Common myeloid progenitor, CD34-positive (primary cell): ENCODE results near the gene GPR39.

Experiments
- CTCF ChIA-PET: fragments of 350-600 bp; sonication (Branson Sonifier 250); formaldehyde crosslinking; loops from one replicate; lab custom pipeline; 2021; ENCODE audit warnings: antibody characterized with exemption; lab: Charles Lee
- POLR2A ChIA-PET: fragments of 350-600 bp; sonication (Branson Sonifier 250); formaldehyde crosslinking; loops from one replicate; lab custom pipeline; 2021; ENCODE audit warnings: antibody characterized with exemption; lab: Charles Lee
- DNase-seq, 3 donors: peaks; one replicate each; pipeline versions ENCODE4 v3.0.0 to v3.0.0-alpha.2; 2013
- H3K27ac ChIP-seq, 2 experiments: 1 replicate in 1 of 2; 2 replicates in 1 of 2; pipeline ENCODE4 v1.7.0; 2013; ENCODE audit warnings: inconsistent platforms in 2 of 2, low read length in 2 of 2, mild to moderate bottlenecking in 2 of 2, low read depth in 1 of 2, moderate library complexity in 1 of 2; ENCODE audit not compliant: severe bottlenecking in 2 of 2, insufficient read depth in 1 of 2, poor library complexity in 1 of 2
- H3K27me3 ChIP-seq, 5 experiments: replicated peaks in 2 of 5; 1 replicate in 3 of 5; 2 replicates in 2 of 5; pipeline versions ENCODE4 v1.6.1 to v1.7.0; 2013; ENCODE audit warnings: low read length in 4 of 5, mild to moderate bottlenecking in 2 of 5, moderate library complexity in 2 of 5, inconsistent platforms in 1 of 5; ENCODE audit not compliant: insufficient read depth in 5 of 5, control insufficient read depth in 4 of 5
- H3K36me3 ChIP-seq, 4 experiments: 1 replicate in 2 of 4; 2 replicates in 2 of 4; pipeline versions ENCODE4 v1.6.1 to v1.7.0; 2013; ENCODE audit warnings: low read length in 3 of 4, control low read depth in 1 of 4, mild to moderate bottlenecking in 1 of 4; ENCODE audit not compliant: control insufficient read depth in 4 of 4, insufficient read depth in 4 of 4
- H3K4me1 ChIP-seq, 4 experiments: 1 replicate in 3 of 4; 2 replicates in 1 of 4; pipeline versions ENCODE4 v1.6.1 to v1.7.1; 2013; ENCODE audit warnings: low read length in 3 of 4, mild to moderate bottlenecking in 3 of 4, control low read depth in 1 of 4, inconsistent platforms in 1 of 4, moderate library complexity in 1 of 4; ENCODE audit not compliant: control insufficient read depth in 4 of 4, insufficient read depth in 4 of 4; ENCODE audit errors: control extremely low read depth in 1 of 4
- H3K4me3 ChIP-seq, 7 experiments: 1 replicate in 4 of 7; 2 replicates in 3 of 7; pipeline versions ENCODE4 v1.5.1 to v1.7.0; 2013; ENCODE audit warnings: mild to moderate bottlenecking in 7 of 7, low read length in 6 of 7, moderate library complexity in 6 of 7, inconsistent platforms in 2 of 7, low read depth in 2 of 7, control low read depth in 1 of 7; ENCODE audit not compliant: insufficient read depth in 4 of 7, control insufficient read depth in 1 of 7; ENCODE audit errors: extremely low read depth in 1 of 7
- H3K9me3 ChIP-seq, 5 experiments: 1 replicate in 4 of 5; 2 replicates in 1 of 5; pipeline versions ENCODE4 v1.6.1 to v1.7.1; 2013; ENCODE audit warnings: low read length in 4 of 5, mild to moderate bottlenecking in 2 of 5, inconsistent platforms in 1 of 5, low read depth in 1 of 5, moderate library complexity in 1 of 5; ENCODE audit not compliant: control insufficient read depth in 4 of 5, insufficient read depth in 2 of 5; ENCODE audit errors: control extremely low read depth in 1 of 5
- WGBS: methylation state at CpG from one replicate; pipeline ENCODE4 v1.1.5; 2013; ENCODE audit not compliant: insufficient coverage; 5-methylcytosine and 5-hydroxymethylcytosine counted together

Gene GPR39

DNA sequence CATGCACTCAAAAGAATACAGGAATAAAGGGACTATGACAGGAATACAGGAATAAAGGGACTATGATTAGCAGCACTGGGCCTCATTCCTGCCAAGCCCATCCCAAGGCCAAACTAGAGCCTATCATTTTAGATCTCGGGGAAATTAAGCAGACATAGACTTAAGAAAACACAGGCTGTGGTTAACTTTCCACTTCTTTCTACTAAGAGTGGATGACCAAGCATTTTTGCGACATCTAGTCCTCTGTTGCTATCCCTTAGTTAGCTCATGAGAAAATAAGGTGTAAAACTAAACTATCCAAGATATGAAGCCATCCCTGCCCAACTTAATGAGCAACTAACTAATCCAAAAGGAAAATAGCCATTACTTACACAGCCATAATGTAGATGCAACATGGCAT lies 247.5 kb downstream of the GPR39 start:
- Histone ChIP-seq H3K36me3 (no peaks in the 10 kb centered on the region), H3K4me3 (no peak overlapping the region), H3K27me3 (peaks cover 6 to 35% (median 9%) of the 10 kb centered on the region in 5 experiments), H3K9me3 (no peaks in the 10 kb centered on the region), H3K4me1 (peaks cover 0 to 5% (median 2%) of the 10 kb centered on the region in 4 experiments), H3K27ac (no peak overlapping the region)
- DNase-seq, result peak; percentile 25 to 67 (median 65)
- ChIA-PET POLR2A (no interaction called here), CTCF (no interaction called here)
- WGBS, result 17% methylated on average over 1 of the region's 2 CpGs

DNA sequence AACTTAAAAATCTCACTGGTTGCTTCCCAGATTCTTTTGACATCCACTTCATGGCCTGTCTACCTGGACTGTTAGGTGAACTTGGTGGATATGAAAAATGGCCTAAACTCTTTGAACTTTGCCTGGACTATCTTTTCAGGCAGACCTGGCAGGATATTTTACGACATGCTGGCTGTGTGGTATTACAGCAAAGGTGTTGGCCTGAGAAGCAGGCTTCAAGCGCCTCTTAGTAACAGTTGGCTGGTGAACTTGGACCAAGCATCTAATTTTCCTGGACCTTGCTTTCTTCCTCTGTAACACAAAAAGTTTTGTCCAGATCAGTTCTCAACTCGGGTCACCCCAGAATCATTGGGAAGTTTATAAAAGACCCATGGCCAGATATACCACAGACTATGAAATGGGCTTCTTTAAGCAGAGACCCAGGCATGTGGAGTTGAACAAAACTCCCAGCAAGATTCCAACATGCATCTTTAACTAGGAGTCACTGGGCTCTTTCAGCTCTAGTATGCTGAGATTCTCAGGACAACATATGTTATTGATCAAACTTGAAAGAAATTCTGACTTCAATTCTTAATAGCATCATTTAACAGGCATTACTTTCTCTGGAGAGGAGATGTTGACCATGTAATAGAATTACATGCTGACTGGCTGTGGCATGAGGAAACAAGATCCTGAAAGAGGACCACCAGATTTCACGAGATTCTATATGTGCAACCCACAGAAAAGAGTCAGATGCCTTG lies 249.0 kb downstream of the GPR39 start:
- Histone ChIP-seq H3K27me3 (peaks cover 6 to 49% (median 13%) of the 10 kb centered on the region in 5 experiments), H3K36me3 (no peaks in the 10 kb centered on the region), H3K9me3 (no peaks in the 10 kb centered on the region), H3K4me1 (peaks cover 0 to 20% (median 7%) of the 10 kb centered on the region in 4 experiments), H3K27ac (no peak overlapping the region), H3K4me3 (no peak overlapping the region)
- no peak for DNase-seq
- WGBS, result 96% methylated on average over 4 of the region's 4 CpGs
- POLR2A ChIA-PET, result no interaction called here
- CTCF ChIA-PET, result interaction anchor here (0.8 kb wide), 1 partner anchor 12 kb away, joined by 3 read pairs; no protein-coding TSS in a partner anchor

DNA sequence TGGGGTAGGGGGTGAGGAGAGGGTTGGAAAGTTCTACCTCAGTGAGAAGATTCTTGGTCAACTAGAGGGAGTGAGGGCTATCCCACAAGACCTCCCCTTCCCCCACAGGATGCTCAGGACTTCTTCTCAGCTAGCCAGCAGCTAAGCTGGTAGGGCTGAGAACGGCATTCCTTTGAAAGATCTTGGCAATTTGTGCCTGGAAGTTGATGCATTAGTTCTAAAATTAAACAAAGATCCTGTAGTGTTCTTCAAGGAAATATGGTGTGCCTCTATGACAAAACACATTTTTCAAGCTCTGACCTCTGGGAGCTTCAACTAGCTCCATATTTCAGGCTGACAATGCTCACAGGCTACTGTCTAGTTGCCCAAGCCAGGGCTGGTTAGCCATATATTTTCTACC lies 251.1 kb downstream of the GPR39 start:
- CTCF ChIA-PET, result no interaction called here
- H3K4me1 ChIP-seq, result peaks cover 0 to 26% (median 9%) of the 10 kb centered on the region in 4 experiments
- POLR2A ChIA-PET, result no interaction called here
- no peak overlapping the region for H3K27ac ChIP-seq
- DNase-seq, result no peak
- H3K9me3 ChIP-seq, result no peaks in the 10 kb centered on the region
- no peaks in the 10 kb centered on the region for H3K36me3 ChIP-seq
- WGBS, result no CpG with 5 or more reads among the region's 1 CpG
- H3K4me3 ChIP-seq, result no peak overlapping the region
- H3K27me3 ChIP-seq, result peaks cover 6 to 70% (median 21%) of the 10 kb centered on the region in 5 experiments

DNA sequence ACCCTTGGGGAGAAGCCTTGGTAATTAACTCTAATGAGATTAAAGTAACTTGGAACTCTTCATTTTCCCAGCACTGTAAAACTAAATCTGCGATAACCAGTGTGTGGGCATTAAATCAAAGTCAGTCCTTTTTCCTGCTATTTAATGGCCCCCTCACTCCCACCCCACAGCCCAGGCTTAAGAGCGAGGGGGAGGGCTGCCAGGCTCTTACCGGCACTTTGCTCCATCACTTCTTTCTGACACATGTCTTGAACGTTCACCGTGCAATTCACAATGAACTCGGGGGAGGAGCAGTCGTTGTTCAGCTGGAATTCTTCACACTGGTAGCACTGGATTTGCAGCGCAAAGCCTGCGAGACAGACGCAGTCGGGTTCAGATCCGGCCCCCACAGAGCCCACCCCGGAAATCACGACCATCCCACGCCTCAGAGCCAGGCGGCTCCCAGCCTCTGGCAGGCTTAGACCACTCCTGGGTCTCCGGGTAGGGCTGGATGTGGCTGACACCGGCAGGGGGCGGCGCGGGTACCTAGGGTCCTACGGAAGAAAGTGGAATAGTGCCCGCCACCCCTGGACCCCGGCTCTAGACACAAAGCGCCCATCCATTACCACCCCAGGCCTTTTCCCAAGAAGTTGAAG lies 251.7 kb downstream of the GPR39 start:
- no peak for DNase-seq
- Histone ChIP-seq H3K27me3 (peaks cover 6 to 75% (median 21%) of the 10 kb centered on the region in 5 experiments), H3K27ac (no peak overlapping the region), H3K9me3 (no peaks in the 10 kb centered on the region), H3K4me1 (peaks cover 0 to 26% (median 9%) of the 10 kb centered on the region in 4 experiments), H3K4me3 (no peak overlapping the region), H3K36me3 (no peaks in the 10 kb centered on the region)
- POLR2A ChIA-PET, result no interaction called here
- CTCF ChIA-PET, result no interaction called here
- WGBS, result 4% methylated on average over 7 of the region's 25 CpGs

DNA sequence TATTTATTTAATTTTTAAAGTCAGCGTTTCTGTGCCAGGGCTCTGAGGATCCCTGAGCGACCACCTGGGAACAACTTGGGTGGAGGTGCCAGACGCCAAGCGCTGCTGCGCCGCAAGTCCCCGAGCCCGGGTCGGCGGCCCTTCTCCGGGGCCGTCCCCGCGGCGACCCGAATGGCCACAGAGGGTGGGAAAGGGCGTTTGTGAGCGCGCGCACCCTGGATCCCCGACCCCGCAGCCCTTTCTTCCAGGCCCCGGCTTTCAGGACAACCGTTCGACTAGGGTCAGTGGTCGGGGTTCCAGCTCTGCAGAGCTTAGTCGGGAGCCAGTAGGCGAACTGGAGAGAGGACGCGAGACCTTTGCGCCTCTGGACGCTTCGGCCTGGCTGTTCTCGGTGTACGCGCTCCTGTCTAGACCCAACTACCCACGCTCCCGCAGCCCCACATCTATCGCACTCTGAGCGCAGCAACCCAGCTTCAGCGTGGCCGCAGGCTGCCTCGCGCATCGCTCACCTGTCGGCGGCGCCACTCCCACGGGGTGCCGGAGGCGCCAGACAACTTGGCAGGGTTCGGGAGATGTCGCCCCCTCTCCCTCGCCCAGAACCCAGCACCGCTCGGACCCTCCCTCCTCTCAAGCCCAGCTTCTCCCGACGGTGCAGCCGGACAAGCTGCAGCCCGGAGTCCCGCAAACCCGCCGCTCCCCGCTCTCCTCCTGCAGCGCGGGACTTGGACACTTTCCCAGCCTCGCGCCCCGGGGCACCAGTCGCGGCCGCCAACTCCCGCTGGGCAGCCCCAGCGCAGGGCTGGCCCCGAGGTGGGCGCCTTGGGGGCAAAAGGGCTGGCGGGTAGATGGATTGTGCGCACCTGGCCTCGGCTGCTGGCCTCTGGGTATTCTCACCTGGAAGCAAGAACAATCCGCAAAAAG lies 252.6 kb downstream of the GPR39 start:
- Histone ChIP-seq H3K27me3 (peaks cover 6 to 83% (median 23%) of the 10 kb centered on the region in 5 experiments), H3K4me1 (peaks cover 0 to 23% (median 9%) of the 10 kb centered on the region in 4 experiments), H3K4me3 (peak overlapping the region in 3 of 7 experiments; percentile 54 to 66 (median 58)), H3K36me3 (no peaks in the 10 kb centered on the region), H3K9me3 (no peaks in the 10 kb centered on the region), H3K27ac (no peak overlapping the region)
- WGBS, result 2% methylated on average over 80 of the region's 80 CpGs
- ChIA-PET CTCF (no interaction called here), POLR2A (no interaction called here)
- DNase-seq, result peak in 1 of 3 donors; percentile 12

DNA sequence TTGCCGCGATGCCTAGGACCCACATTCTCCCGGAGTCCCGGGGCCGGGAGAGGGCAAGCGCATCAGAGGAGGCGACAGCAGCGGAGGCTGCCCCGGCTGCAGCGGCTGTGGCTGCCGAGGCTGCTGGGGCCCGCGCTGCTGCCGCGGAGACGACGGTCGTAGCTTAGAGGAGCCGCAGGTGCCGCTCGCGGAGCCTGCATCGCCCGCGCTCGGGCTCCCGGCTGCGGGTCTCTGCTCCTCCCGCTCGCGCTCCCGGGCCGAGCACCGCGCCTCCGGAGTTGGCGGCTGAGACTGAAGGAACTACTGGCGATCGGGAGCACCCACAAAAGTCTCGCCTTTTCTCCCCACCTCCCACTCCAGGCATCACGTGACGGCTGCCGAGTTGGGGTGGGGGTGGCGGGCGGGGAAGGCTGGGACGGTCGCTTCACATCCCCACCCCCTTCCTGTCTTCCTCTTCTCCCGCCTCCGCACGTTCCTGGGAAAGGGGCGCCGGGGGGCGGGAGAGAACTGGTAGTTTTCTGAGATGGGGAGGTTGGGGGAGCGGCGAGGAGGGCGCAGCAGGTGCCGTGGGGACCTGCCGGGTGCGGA lies 253.4 kb downstream of the GPR39 start, which contains the start of gene LYPD1:
Gene LYPD1 (minus strand): TSS at position 298 of the 588 bp plus-strand sequence. CDS start 273 bp downstream, at position 25.
- H3K27me3 ChIP-seq, result peaks cover 6 to 90% (median 23%) of the 10 kb centered on the region in 5 experiments
- no peak within 1 kb of the TSS for H3K27ac ChIP-seq

More for the DNA sequence above, 253.4 kb downstream of the GPR39 start, which contains the start of gene LYPD1:
- WGBS, result 0% methylated on average over 38 of the region's 59 CpGs
- Histone ChIP-seq H3K36me3 (no peaks in the 10 kb centered on the region), H3K4me1 (peaks cover 0 to 23% (median 9%) of the 10 kb centered on the region in 4 experiments), H3K4me3 (peak within 1 kb of the TSS in 6 of 7 experiments; percentile 4 to 66 (median 36)), H3K9me3 (no peaks in the 10 kb centered on the region)
- ChIA-PET POLR2A (no interaction called here), CTCF (no interaction called here)
- DNase-seq, result peak in 2 of 3 donors; percentile 31 to 36
